Epithelial cell of esophagus (primary cell): ENCODE results near the gene GLB1L3.

Experiments
- DNase-seq: peaks from one replicate; pipeline ENCODE4 v3.0.0; 2010; ENCODE audit warnings: low read depth
- H3K4me3 ChIP-seq: 2 replicates; pipeline ENCODE4 v1.5.1; 2011; ENCODE audit warnings: mild to moderate bottlenecking, low read length, control low read depth
- CTCF ChIP-seq: IDR thresholded peaks from 2 replicates; pipeline ENCODE4 v1.5.1; 2011; ENCODE audit warnings: low read depth, mild to moderate bottlenecking, low read length, control low read depth, inconsistent platforms; ENCODE audit not compliant: insufficient read depth; ENCODE audit errors: missing control alignments

Gene GLB1L3

GRCh38 chr11:134360050-134360835, 84.1 kb downstream of the GLB1L3 start:
- TF ChIP-seq CTCF, result peak; percentile 93
- H3K4me3 ChIP-seq, result no peak overlapping the region
- DNase-seq, result peak; percentile 72

DNA sequence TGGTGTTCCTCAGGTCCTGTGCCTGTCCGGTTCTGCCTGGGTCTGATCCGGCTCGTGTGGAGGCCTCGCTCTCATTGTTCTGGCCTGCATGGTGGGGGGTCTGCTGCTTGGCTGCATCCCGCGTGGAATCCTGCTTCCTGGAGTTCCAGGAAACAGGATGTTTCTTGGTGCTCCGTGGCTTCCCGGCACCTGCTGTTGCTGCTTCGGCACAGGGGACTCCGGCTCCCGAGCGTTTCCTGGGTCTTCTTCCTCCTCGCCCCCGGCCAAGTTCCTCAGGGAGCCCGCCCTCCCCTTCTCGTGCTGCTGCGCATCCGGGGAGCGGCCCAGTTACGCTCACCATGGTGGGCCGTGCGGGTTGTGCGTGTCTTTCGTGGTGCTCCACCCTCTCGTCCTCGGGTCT, 85.5 kb downstream of the GLB1L3 start:
- no peak for TF ChIP-seq CTCF
- no peak overlapping the region for H3K4me3 ChIP-seq
- no peak for DNase-seq

DNA sequence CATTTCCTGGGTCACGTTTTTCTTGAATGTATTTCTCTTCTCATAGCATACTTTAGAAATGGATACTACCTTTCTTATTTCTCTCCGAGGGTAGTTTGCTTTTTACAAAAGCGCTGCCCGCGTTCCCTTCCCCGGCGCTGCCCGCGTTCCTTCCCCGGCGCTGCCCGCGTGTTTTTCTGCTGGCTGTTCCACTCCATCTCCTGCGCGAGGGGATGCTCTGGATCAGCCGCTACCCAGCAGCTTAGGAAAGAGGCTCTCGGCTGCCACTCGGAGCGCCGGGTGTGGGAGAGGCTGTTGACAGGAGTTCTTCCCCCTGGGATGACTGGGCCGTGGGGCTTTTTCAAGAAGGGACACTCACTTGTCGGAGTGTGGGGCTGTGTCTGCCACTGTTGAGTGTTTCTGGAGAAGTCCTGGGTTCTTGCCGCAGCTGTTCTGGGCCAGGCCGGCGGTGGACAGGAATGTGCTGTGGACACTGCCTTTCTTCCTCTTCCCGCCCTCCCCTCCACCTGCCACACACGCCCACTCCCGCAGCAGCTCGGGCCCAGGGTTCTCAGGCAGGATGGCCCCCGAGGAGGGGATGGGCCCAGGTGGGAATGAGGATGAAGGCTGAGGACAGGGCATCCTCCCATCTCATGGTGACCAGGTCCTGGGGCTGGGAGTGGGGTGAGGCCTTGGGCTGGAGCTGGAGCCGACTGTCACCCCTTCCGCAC, 86.2 kb downstream of the GLB1L3 start:
- DNase-seq, result no peak
- no peak overlapping the region for H3K4me3 ChIP-seq
- no peak for TF ChIP-seq CTCF

DNA sequence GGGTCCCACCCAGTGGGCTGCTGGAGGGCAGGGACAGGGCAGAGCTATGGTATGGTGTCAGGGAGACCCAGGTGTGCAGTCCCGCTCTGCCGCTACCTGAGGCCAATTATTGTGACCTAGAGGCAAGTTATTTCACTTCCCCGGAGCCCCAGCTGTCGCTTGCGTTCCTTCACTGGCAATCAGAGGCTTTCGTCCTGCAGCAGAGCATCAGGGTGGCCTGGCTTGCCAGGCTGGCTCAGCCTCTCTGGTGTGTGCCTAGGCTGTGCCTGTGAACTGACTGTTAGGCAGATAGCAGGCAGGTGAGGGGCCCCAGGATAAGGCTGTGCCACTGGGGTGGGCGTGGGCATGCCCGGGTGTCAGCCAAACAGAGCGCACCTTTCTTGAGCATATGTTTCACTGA, 87.0 kb downstream of the GLB1L3 start:
- H3K4me3 ChIP-seq, result no peak overlapping the region
- no peak for DNase-seq
- TF ChIP-seq CTCF, result no peak

DNA sequence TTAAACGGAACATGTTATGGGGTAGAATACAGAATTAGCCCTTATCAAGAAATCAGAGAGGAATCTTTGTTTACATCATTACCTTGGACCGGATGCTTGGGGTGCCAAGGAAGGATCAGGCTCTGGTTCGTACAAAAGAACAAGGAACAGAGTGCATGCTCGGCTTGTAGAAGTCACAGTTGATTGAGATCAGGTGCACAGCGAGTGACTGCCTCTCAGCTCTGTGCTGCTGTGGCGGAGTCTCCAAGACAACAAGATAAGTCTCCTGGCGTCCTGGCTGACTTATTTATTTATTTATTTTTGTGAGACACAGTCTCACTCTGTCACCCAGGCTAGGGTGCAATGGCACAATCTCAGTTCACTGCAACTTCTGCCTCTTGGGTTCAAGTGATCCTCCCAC, 87.4 kb downstream of the GLB1L3 start:
- no peak for TF ChIP-seq CTCF
- DNase-seq, result no peak

DNA sequence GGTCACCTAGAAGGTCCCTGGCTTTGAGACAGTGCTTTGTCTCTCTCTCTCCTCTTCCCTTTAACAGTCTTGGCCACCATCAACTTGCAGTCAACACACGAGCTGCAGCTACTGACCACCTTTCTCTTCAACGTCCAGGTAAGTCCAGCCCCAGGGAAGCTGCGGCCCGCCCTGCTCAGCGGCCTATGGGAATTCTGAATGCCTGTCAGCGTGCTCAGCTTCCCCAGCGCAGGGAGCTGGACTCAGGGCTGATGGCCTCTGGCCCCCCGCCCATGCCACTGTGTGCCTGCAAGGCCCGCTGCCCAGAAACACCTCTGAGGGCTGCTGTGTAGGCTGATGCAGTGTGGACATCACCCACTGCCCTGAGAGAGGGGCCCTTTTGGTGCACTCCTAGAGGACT, 88.1 kb downstream of the GLB1L3 start:
- DNase-seq, result no peak
- no peak for TF ChIP-seq CTCF
- H3K4me3 ChIP-seq, result no peak overlapping the region

More for the DNA sequence above, 87.4 kb downstream of the GLB1L3 start:
- H3K4me3 ChIP-seq, result no peak overlapping the region
